T-helper 9 cell (primary cell): ENCODE results near the gene ZNF90.
"Not testable (repeated sequence)": the region's sequence is repeated elsewhere in the genome, so short reads cannot be mapped to it uniquely, and the experiment has no call there.

ENCODE experiments used
- DNase-seq: peaks from one replicate; pipeline ENCODE4 v3.0.0-alpha.2; 2020
- total RNA-seq, 2 donors: gene quantifications; one replicate each; lab custom pipeline; 2026; lab: John Stamatoyannopoulos, UW

The ZNF90 gene
- 1.9 to 3.2 reads per million in 2 donors for total RNA-seq

GRCh38 chr19:20077791-20078463, at the start of gene ZNF90:
Gene ZNF90 (plus strand): TSS chr19:20078000. CDS start chr19:20078133, 133 bp downstream.
- peak; percentile 79 for DNase-seq

- no peak for DNase-seq
Measured at GRCh38 chr19:20028611-20029010, 49.2 kb upstream of the ZNF90 start.

GRCh38 chr19:20035935-20036334, 41.9 kb upstream of the ZNF90 start:
- DNase-seq = no peak

GRCh38 chr19:20038358-20039202, 39.2 kb upstream of the ZNF90 start:
- no peak for DNase-seq

- peak; percentile 93 for DNase-seq
Measured at GRCh38 chr19:20039203-20039723, 38.5 kb upstream of the ZNF90 start, which contains the start of gene ZNF682. Gene ZNF682 (minus strand): TSS chr19:20039505. CDS start chr19:20039345, 160 bp downstream.

- no peak for DNase-seq
Measured at GRCh38 chr19:20044663-20045062, 33.1 kb upstream of the ZNF90 start.

- not testable (repeated sequence) for DNase-seq
Measured at GRCh38 chr19:20045742-20046141, 32.1 kb upstream of the ZNF90 start.

GRCh38 chr19:20051841-20052768, 25.7 kb upstream of the ZNF90 start:
- peak; percentile 34 for DNase-seq

GRCh38 chr19:20058738-20059137, 19.1 kb upstream of the ZNF90 start:
- not testable (repeated sequence) for DNase-seq

- DNase-seq = no peak
Measured at GRCh38 chr19:20060282-20060681, 17.5 kb upstream of the ZNF90 start.

GRCh38 chr19:20066861-20067260, 10.9 kb upstream of the ZNF90 start:
- no peak for DNase-seq

- DNase-seq = no peak
Measured at GRCh38 chr19:20067943-20068342, 9.9 kb upstream of the ZNF90 start.

GRCh38 chr19:20068559-20068958, 9.2 kb upstream of the ZNF90 start:
- not testable (repeated sequence) for DNase-seq

GRCh38 chr19:20070691-20071090, 7.1 kb upstream of the ZNF90 start:
- DNase-seq = no peak

- DNase-seq = no peak
Measured at GRCh38 chr19:20072936-20073335, 4.9 kb upstream of the ZNF90 start.

GRCh38 chr19:20078581-20079031, 806 bp downstream of the ZNF90 start:
- peak; percentile 0 for DNase-seq

- no peak for DNase-seq
Measured at GRCh38 chr19:20079476-20079875, 1.7 kb downstream of the ZNF90 start.

- no peak for DNase-seq
Measured at GRCh38 chr19:20080656-20081055, 2.9 kb downstream of the ZNF90 start.

GRCh38 chr19:20082232-20082833, 4.5 kb downstream of the ZNF90 start:
- not testable (repeated sequence) for DNase-seq

- DNase-seq = not testable (repeated sequence)
Measured at GRCh38 chr19:20082876-20083275, 5.1 kb downstream of the ZNF90 start.

- DNase-seq = no peak
Measured at GRCh38 chr19:20102097-20102496, 24.3 kb downstream of the ZNF90 start.
